Measurements from ENCODE around the gene HTATIP2.

The HTATIP2 gene

DNA sequence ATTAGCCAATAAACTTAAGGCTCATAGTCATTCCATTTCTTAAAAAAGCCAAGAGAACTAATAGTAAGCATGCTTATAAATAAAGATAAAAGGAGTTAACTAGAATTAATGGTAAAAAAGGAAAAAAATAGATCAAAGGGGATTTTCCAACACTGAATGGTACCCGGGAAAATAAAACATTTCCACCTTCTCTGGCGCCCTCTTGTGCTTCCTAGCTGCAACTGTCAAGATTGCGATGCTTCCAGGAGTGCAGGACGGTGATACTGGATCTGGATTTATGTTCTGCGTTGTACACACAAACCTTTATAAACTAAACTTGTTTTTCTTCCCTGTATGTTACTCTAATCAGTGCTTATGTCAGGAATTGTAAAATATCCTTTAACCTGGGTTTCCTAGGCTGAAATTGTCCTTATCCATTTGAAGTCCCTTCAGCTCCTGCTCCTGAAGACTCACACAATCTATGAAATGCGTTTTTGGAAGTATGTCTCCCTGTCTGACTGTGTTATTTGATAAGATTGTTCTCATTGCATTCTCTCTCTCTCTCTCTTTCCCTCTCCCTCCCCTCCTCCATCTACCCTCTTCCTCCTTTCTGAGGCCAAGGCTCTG lies 9.6 kb upstream of the HTATIP2 start:
- Histone ChIP-seq H3K27ac (ENCODE audit: low read depth, low read length) (no peak overlapping the region), H3K9me2 (replicated peaks; ENCODE audit: control insufficient read depth, low read length) (no peaks in the 10 kb centered on the region), H3K4me3 (ENCODE audit: low read length) (no peak overlapping the region), H3K4me1 (ENCODE audit: control insufficient read depth, low read length) (no peaks in the 10 kb centered on the region), H3K27me3 (ENCODE audit: control insufficient read depth, low read length) (peaks cover 13% of the 10 kb centered on the region; the same call in 1 of the 2 replicates), H3K4me2 (ENCODE audit: low read length) (no peak overlapping the region), H3K36me3 (ENCODE audit: control insufficient read depth, low read length) (no peaks in the 10 kb centered on the region), H3F3A (ENCODE audit: control insufficient read depth, insufficient read depth) (no peaks in the 10 kb centered on the region), H4K20me1 (ENCODE audit: control insufficient read depth, insufficient read depth, low read depth, low read length) (no peaks in the 10 kb centered on the region), H3K9me3 (ENCODE audit: control insufficient read depth, insufficient read depth, low read length) (no peaks in the 10 kb centered on the region), H3K79me2 (ENCODE audit: control insufficient read depth, low read length) (no peaks in the 10 kb centered on the region)
- TF ChIP-seq EZH2phosphoT487 (IDR thresholded peaks at IDR 0.05; ENCODE audit: borderline replicate concordance, low read length) = no peak
- TF ChIP-seq, protein P1, sequence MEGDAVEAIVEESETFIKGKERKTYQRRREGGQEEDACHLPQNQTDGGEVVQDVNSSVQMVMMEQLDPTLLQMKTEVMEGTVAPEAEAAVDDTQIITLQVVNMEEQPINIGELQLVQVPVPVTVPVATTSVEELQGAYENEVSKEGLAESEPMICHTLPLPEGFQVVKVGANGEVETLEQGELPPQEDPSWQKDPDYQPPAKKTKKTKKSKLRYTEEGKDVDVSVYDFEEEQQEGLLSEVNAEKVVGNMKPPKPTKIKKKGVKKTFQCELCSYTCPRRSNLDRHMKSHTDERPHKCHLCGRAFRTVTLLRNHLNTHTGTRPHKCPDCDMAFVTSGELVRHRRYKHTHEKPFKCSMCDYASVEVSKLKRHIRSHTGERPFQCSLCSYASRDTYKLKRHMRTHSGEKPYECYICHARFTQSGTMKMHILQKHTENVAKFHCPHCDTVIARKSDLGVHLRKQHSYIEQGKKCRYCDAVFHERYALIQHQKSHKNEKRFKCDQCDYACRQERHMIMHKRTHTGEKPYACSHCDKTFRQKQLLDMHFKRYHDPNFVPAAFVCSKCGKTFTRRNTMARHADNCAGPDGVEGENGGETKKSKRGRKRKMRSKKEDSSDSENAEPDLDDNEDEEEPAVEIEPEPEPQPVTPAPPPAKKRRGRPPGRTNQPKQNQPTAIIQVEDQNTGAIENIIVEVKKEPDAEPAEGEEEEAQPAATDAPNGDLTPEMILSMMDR (IDR thresholded peaks at IDR 0.05; ENCODE audit: low read depth, low read length, poor library complexity, severe bottlenecking) = peak; percentile 85

DNA sequence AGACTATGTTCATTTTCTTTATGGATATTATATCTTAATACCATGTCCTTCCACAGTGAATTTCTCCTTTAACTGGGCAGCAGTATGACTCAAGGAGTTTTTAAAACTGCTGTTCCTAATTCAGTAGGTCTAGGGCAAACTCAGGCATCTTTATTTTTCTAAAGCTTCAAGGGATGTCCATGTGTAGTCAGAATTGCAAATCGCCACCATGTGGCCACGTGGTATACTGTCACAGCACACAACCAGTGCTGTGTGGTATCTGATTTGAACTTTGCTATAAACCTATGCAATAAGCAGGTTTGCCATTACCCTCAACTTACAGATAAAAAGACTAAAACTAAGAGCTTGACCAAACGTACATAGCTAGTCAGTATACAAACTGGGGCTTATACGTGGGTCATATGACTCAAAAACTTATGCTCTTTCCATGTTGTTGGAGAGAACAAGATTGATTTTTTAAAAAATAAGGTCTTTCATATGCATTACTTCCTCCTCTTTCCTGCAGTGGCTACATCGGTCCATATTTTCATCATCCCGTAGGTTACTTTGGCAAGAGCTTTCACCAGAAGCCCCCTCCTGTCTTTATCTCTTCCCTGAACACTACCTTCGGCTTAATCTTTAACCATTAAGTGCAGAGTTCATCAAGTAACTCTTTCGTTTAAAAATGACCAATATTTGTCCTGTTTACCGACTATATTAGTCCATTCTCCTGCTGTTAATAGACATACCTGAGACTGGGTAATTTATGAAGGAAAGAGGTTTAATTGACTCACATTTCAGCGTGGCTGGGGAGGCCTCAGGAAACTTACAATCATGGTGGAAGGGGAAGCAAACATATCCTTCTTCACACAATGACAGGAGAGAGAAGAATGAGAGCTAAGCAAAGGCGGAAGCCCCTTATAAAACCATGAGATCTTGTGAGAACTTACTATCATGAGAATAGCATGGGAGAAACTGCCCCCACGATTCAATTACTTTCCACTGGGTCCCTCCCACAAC lies 8.0 kb upstream of the HTATIP2 start:
- H3K27ac ChIP-seq (ENCODE audit: low read depth, low read length) = no peak overlapping the region

DNA sequence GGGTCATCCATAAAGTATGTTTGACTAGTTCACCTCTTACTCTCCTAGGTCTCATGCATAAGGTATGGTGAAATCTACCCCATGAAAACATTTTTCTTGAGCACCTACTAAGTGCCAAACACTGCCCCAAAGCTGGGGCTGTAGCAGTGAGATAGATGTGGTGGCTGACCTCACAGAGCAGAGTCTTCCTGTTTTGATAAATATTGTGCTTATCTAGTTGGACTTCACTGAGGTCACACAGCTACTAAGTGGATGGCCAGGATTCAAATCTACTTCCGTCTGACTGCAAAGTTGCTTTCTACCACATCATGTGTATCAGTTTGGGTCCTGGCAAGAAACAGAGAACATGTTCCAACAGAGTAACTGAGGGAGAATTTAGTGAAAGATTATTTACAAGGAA lies 6.4 kb upstream of the HTATIP2 start:
- Histone ChIP-seq H3K4me2 (ENCODE audit: low read length) (no peak overlapping the region), H3K27me3 (ENCODE audit: control insufficient read depth, low read length) (peaks cover 9% of the 10 kb centered on the region; the same call in 1 of the 2 replicates), H3K9me2 (replicated peaks; ENCODE audit: control insufficient read depth, low read length) (no peaks in the 10 kb centered on the region), H4K20me1 (ENCODE audit: control insufficient read depth, insufficient read depth, low read depth, low read length) (no peaks in the 10 kb centered on the region), H3K27ac (ENCODE audit: low read depth, low read length) (no peak overlapping the region), H3K79me2 (ENCODE audit: control insufficient read depth, low read length) (no peaks in the 10 kb centered on the region), H3K36me3 (ENCODE audit: control insufficient read depth, low read length) (no peaks in the 10 kb centered on the region), H3K4me3 (ENCODE audit: low read length) (no peak overlapping the region), H3K9me3 (ENCODE audit: control insufficient read depth, insufficient read depth, low read length) (no peaks in the 10 kb centered on the region), H3F3A (ENCODE audit: control insufficient read depth, insufficient read depth) (no peaks in the 10 kb centered on the region), H3K4me1 (ENCODE audit: control insufficient read depth, low read length) (peaks cover 4% of the 10 kb centered on the region; the same call in 1 of the 2 replicates)
- TF ChIP-seq, protein P1 (IDR thresholded peaks at IDR 0.05; ENCODE audit: low read depth, low read length, poor library complexity, severe bottlenecking) = no peak
- TF ChIP-seq EZH2phosphoT487 (IDR thresholded peaks at IDR 0.05; ENCODE audit: borderline replicate concordance, low read length) = no peak

More for the DNA sequence above, 8.0 kb upstream of the HTATIP2 start:
- peaks cover 1% of the 10 kb centered on the region; the same call in 1 of the 2 replicates for H3K4me1 ChIP-seq (ENCODE audit: control insufficient read depth, low read length)
- H4K20me1 ChIP-seq (ENCODE audit: control insufficient read depth, insufficient read depth, low read depth, low read length) = no peaks in the 10 kb centered on the region
- no peaks in the 10 kb centered on the region for H3K9me2 ChIP-seq (replicated peaks; ENCODE audit: control insufficient read depth, low read length)
- no peaks in the 10 kb centered on the region for H3K79me2 ChIP-seq (ENCODE audit: control insufficient read depth, low read length)
- H3K9me3 ChIP-seq (ENCODE audit: control insufficient read depth, insufficient read depth, low read length) = no peaks in the 10 kb centered on the region
- H3K4me2 ChIP-seq (ENCODE audit: low read length) = no peak overlapping the region
- H3K36me3 ChIP-seq (ENCODE audit: control insufficient read depth, low read length) = no peaks in the 10 kb centered on the region
- TF ChIP-seq, protein P1 (IDR thresholded peaks at IDR 0.05; ENCODE audit: low read depth, low read length, poor library complexity, severe bottlenecking) = peak; percentile 73
- TF ChIP-seq EZH2phosphoT487 (IDR thresholded peaks at IDR 0.05; ENCODE audit: borderline replicate concordance, low read length) = no peak
- H3K4me3 ChIP-seq (ENCODE audit: low read length) = no peak overlapping the region
- H3K27me3 ChIP-seq (ENCODE audit: control insufficient read depth, low read length) = peaks cover 10% of the 10 kb centered on the region; the same call in 1 of the 2 replicates
- no peaks in the 10 kb centered on the region for H3F3A ChIP-seq (ENCODE audit: control insufficient read depth, insufficient read depth)
